Loucy (cell line): ENCODE results near the gene CDO1.
"Not testable (repeated sequence)": the region's sequence is repeated elsewhere in the genome, so short reads cannot be mapped to it uniquely, and the experiment has no call there.

Experiments
- H2AFZ ChIP-seq: fragments of 200-600 bp; sonication (generic); 2 replicates; pipeline ENCODE4 v1.6.0; 2016; ENCODE audit warnings: antibody characterized with exemption, mild to moderate bottlenecking, low read length, moderate library complexity
- H3F3A ChIP-seq: fragments of 200-600 bp; 2 replicates; pipeline ENCODE4 v1.6.0; 2016; ENCODE audit warnings: antibody characterized with exemption, low read depth, mild to moderate bottlenecking
- H3K27me3 ChIP-seq: fragments of 200-600 bp; sonication (generic); 2 replicates; pipeline ENCODE4 v1.6.1; 2014; ENCODE audit warnings: low read length, mild to moderate bottlenecking; ENCODE audit not compliant: insufficient read depth, poor library complexity, severe bottlenecking
- H3K36me3 ChIP-seq: fragments of 200-600 bp; sonication (generic); 2 replicates; pipeline ENCODE4 v1.6.1; 2016; ENCODE audit warnings: low read length; ENCODE audit not compliant: insufficient read depth
- H3K4me1 ChIP-seq: fragments of 200-600 bp; sonication (generic); 2 replicates; pipeline ENCODE4 v1.5.1; 2014; ENCODE audit warnings: low read length, mild to moderate bottlenecking; ENCODE audit not compliant: insufficient read depth, poor library complexity, severe bottlenecking
- H3K4me2 ChIP-seq: fragments of 200-600 bp; sonication (generic); 2 replicates; pipeline ENCODE4 v1.6.0; 2014; ENCODE audit warnings: antibody characterized with exemption, low read length, low read depth, mild to moderate bottlenecking; ENCODE audit not compliant: poor library complexity, severe bottlenecking
- H3K4me3 ChIP-seq: fragments of 200-600 bp; sonication (generic); 2 replicates; pipeline ENCODE4 v1.5.1; 2014; ENCODE audit warnings: low read length, mild to moderate bottlenecking, mixed read lengths; ENCODE audit not compliant: poor library complexity, severe bottlenecking
- H3K79me2 ChIP-seq: fragments of 200-600 bp; sonication (generic); 2 replicates; pipeline ENCODE4 v1.6.1; 2014; ENCODE audit warnings: low read length; ENCODE audit not compliant: insufficient read depth
- H3K9ac ChIP-seq: fragments of 200-600 bp; sonication (generic); 2 replicates; pipeline ENCODE4 v1.6.0; 2014; ENCODE audit warnings: mild to moderate bottlenecking, low read depth, low read length, moderate library complexity; ENCODE audit not compliant: poor library complexity, severe bottlenecking
- H3K9me2 ChIP-seq: fragments of 200-600 bp; sonication (generic); replicated peaks from 2 replicates; pipeline ENCODE4 v1.6.1; 2016; ENCODE audit warnings: low read depth, low read length, mixed read lengths
- H3K9me3 ChIP-seq: fragments of 200-600 bp; sonication (generic); 2 replicates; pipeline ENCODE4 v1.6.1; 2014; ENCODE audit warnings: mild to moderate bottlenecking, antibody characterized with exemption, low read length, low read depth; ENCODE audit not compliant: insufficient read depth
- H4K20me1 ChIP-seq: fragments of 200-600 bp; sonication (generic); 2 replicates; pipeline ENCODE4 v1.6.0; 2014; ENCODE audit warnings: antibody characterized with exemption, low read length, mild to moderate bottlenecking; ENCODE audit not compliant: insufficient read depth, poor library complexity, severe bottlenecking
- EZH2phosphoT487 ChIP-seq: fragments of 200-600 bp; IDR thresholded peaks from 2 replicates; pipeline ENCODE4 v1.6.1; 2018; ENCODE audit warnings: antibody characterized with exemption, mild to moderate bottlenecking, moderate library complexity, borderline replicate concordance
- TF ChIP-seq, protein P1 (sequence below): fragments of 200-600 bp; sonication (generic); conservative IDR thresholded peaks from 2 replicates; pipeline ENCODE4 v1.5.1; 2014; ENCODE audit warnings: mild to moderate bottlenecking, antibody characterized with exemption, low read length

CDO1 gene

DNA sequence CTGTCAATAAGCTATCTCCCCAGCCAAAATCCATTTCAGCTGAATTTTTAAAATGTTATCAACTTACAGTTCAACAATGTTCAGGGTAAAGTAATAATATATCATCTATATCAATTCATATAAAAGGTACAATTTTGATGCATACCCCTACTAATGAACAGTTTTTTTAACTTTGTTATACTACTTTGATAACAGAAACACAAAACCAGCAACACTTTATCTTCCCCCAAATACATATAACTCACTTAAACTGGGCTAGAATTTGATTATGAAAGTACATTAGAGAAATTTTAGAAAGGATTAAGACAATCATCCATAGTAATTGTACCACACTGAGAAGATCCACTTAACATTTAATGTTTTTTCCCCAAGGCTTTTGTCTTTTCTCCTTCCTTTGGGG, 5.1 kb downstream of the CDO1 start:
- H4K20me1 ChIP-seq: no peaks in the 10 kb centered on the region
- no peaks in the 10 kb centered on the region for H3K36me3 ChIP-seq
- no peaks in the 10 kb centered on the region for H3K27me3 ChIP-seq
- TF ChIP-seq, protein P1, sequence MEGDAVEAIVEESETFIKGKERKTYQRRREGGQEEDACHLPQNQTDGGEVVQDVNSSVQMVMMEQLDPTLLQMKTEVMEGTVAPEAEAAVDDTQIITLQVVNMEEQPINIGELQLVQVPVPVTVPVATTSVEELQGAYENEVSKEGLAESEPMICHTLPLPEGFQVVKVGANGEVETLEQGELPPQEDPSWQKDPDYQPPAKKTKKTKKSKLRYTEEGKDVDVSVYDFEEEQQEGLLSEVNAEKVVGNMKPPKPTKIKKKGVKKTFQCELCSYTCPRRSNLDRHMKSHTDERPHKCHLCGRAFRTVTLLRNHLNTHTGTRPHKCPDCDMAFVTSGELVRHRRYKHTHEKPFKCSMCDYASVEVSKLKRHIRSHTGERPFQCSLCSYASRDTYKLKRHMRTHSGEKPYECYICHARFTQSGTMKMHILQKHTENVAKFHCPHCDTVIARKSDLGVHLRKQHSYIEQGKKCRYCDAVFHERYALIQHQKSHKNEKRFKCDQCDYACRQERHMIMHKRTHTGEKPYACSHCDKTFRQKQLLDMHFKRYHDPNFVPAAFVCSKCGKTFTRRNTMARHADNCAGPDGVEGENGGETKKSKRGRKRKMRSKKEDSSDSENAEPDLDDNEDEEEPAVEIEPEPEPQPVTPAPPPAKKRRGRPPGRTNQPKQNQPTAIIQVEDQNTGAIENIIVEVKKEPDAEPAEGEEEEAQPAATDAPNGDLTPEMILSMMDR: no peak
- no peak for TF ChIP-seq EZH2phosphoT487
- no peaks in the 10 kb centered on the region for H3K4me1 ChIP-seq
- H3K9ac ChIP-seq: no peak overlapping the region
- no peak overlapping the region for H3K4me2 ChIP-seq
- H3K79me2 ChIP-seq: no peaks in the 10 kb centered on the region
- no peaks in the 10 kb centered on the region for H3K9me3 ChIP-seq
- H3F3A ChIP-seq: no peaks in the 10 kb centered on the region
- no peaks in the 10 kb centered on the region for H3K9me2 ChIP-seq
- no peak overlapping the region for H3K4me3 ChIP-seq
- no peak overlapping the region for H2AFZ ChIP-seq

DNA sequence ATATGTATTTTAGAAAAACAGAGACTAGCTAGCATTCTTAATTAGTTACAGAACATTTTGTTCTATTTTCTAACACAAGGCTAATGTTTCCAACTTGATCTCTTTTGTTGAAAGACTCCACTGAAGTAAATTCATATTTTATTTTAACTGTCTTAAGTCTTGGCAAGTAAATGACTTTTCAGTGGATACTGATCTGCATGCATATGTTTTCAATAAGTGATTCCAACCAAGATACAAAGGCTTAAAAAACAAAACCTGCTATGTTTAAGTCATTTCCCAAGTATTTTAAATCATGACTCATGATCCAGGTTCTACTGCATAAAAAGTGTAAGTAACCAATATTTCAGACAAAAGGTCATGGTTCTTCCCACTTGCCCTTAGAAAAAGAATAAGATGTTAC, 5.7 kb downstream of the CDO1 start:
- Histone ChIP-seq H2AFZ (no peak overlapping the region), H3K4me1 (no peaks in the 10 kb centered on the region), H3K9me3 (no peaks in the 10 kb centered on the region), H3K9ac (no peak overlapping the region), H3K27me3 (no peaks in the 10 kb centered on the region), H3F3A (no peaks in the 10 kb centered on the region), H3K4me3 (no peak overlapping the region), H3K36me3 (no peaks in the 10 kb centered on the region), H3K9me2 (no peaks in the 10 kb centered on the region), H3K4me2 (no peak overlapping the region), H4K20me1 (no peaks in the 10 kb centered on the region), H3K79me2 (no peaks in the 10 kb centered on the region)
- TF ChIP-seq EZH2phosphoT487: no peak
- TF ChIP-seq, protein P1: no peak

DNA sequence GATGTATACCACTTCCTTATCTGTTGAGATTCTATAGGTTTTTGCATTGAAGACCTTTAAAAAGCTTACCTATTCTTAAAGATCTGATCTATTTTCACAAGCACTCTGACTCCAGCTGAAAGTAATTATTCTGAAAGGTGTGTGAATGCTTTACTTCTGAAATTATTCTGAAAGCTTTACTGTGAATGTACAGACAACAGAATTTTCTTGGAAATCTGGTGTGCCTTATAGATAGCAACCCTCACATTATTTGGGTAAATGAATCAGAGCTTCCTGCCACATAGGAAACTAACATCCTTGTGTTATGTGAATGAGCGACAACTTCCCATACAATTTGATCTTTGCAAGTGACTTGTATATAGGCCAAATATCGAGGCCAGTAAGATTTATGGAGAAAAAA, 6.5 kb downstream of the CDO1 start:
- H3K4me3 ChIP-seq: no peak overlapping the region
- TF ChIP-seq, protein P1: no peak
- TF ChIP-seq EZH2phosphoT487: no peak
- H3K9me2 ChIP-seq: no peaks in the 10 kb centered on the region
- H3K27me3 ChIP-seq: no peaks in the 10 kb centered on the region
- H2AFZ ChIP-seq: no peak overlapping the region
- H3F3A ChIP-seq: no peaks in the 10 kb centered on the region
- H3K4me1 ChIP-seq: no peaks in the 10 kb centered on the region
- H3K4me2 ChIP-seq: no peak overlapping the region
- no peaks in the 10 kb centered on the region for H3K36me3 ChIP-seq
- no peaks in the 10 kb centered on the region for H3K9me3 ChIP-seq
- H3K9ac ChIP-seq: no peak overlapping the region
- no peaks in the 10 kb centered on the region for H4K20me1 ChIP-seq
- H3K79me2 ChIP-seq: no peaks in the 10 kb centered on the region

DNA sequence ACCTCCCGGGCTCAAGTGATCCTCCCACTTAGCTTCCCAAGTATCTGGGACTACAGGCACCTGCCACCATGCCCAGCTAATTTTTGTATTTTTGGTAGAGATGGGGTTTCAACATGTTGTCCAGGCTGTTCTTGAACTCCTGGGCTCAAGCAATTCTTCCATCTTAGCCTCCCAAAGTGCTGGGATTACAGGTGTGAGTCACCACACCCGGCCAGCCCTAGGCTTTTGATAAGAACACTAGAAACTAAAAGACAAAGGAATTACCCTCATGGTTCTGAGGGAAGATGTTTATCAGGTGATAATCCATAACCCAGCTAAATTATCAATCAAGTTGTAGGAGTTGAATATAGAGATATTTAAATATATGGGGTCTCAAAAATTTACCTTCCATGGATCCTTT, 8.4 kb downstream of the CDO1 start:
- not testable (repeated sequence) for H4K20me1 ChIP-seq, H3K9ac ChIP-seq, H3K36me3 ChIP-seq, H2AFZ ChIP-seq, H3K79me2 ChIP-seq, H3K4me1 ChIP-seq, H3K9me2 ChIP-seq, H3K4me2 ChIP-seq, H3K9me3 ChIP-seq, H3F3A ChIP-seq, H3K27me3 ChIP-seq, H3K4me3 ChIP-seq
